Breast epithelium (tissue), 3 donors: ENCODE data around the gene MS4A3.
"Not testable (repeated sequence)": the region's sequence is repeated elsewhere in the genome, so short reads cannot be mapped to it uniquely, and the experiment has no call there.

Experiments used
- POLR2A ChIP-seq: fragments of 450-650 bp; IDR thresholded peaks from one replicate; pipeline ENCODE4 v1.6.1; 2016; ENCODE audit warnings: antibody characterized with exemption, mild to moderate bottlenecking, moderate library complexity
- TF ChIP-seq, protein P1 (sequence below), 3 donors: fragments of 450-650 bp; IDR thresholded peaks; one replicate each; pipeline ENCODE4 v1.5.1; 2016 to 2017; ENCODE audit warnings: antibody characterized with exemption in 3 of 3, mild to moderate bottlenecking in 3 of 3, moderate library complexity in 3 of 3

GRCh38 chr11:60104471-60105115, 48.1 kb downstream of the MS4A3 start:
- TF ChIP-seq POLR2A: not testable (repeated sequence)
- TF ChIP-seq, protein P1, sequence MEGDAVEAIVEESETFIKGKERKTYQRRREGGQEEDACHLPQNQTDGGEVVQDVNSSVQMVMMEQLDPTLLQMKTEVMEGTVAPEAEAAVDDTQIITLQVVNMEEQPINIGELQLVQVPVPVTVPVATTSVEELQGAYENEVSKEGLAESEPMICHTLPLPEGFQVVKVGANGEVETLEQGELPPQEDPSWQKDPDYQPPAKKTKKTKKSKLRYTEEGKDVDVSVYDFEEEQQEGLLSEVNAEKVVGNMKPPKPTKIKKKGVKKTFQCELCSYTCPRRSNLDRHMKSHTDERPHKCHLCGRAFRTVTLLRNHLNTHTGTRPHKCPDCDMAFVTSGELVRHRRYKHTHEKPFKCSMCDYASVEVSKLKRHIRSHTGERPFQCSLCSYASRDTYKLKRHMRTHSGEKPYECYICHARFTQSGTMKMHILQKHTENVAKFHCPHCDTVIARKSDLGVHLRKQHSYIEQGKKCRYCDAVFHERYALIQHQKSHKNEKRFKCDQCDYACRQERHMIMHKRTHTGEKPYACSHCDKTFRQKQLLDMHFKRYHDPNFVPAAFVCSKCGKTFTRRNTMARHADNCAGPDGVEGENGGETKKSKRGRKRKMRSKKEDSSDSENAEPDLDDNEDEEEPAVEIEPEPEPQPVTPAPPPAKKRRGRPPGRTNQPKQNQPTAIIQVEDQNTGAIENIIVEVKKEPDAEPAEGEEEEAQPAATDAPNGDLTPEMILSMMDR (IDR thresholded peaks at IDR 0.05): not testable (repeated sequence)
